ENCODE measurements around the gene AVP.
"Not testable (repeated sequence)": the region's sequence is repeated elsewhere in the genome, so short reads cannot be mapped to it uniquely, and the experiment has no call there.

Gene AVP

DNA sequence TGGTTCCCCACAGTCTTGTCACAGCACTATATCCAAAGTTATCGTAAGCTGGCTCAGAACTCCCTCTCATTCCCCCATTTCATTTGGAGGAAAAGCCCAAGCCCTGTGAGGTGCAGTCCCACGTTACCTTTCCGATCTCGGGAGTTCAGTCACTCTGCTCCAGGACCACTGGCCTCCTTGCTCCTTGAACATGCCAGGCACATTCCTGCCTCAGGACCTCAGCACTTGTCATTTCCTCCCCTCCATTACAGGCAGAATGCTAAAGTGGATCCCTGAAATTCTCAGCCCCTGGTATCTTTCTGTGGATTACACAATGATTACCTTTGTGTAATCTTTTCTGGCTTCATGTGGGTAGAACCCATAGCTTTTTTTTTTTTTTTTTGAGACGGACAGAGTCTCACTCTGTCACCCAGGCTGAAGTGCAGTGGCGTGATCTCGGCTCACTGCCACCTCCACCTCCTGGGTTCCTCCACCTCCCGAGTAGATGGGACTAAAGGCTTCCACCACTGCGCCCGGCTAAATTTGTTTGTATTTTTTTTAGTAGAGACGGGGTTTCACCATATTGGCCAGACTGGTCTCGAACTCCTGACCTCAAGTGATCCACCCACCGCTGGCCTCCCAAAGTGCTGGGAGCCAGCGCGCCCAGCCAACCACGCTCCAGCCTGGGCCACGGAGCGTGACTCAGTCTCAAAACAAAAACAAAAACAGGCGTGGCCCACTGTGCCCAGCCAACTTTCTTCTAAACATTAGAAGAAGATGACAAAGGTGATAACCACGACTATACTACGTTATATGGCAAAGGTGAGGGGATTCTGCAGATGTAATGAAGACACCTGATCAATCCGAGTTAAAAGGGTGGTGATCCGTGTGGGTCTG is 17.1 kb downstream of the AVP start:
- no peaks in the 10 kb centered on the region for H3K27me3 Mint-ChIP-seq
- no peaks in the 10 kb centered on the region for H3K36me3 Mint-ChIP-seq
- no peaks in the 10 kb centered on the region for H3K9me3 Mint-ChIP-seq
- no peak overlapping the region for H3K27ac Mint-ChIP-seq
- ATAC-seq (ENCODE audit: low read depth) = no peak
- H3K4me1 Mint-ChIP-seq = peaks cover 21% of the 10 kb centered on the region
- H3K4me3 Mint-ChIP-seq = no peak overlapping the region
- no peak for DNase-seq (ENCODE audit: low spot score in 2 of 2)

DNA sequence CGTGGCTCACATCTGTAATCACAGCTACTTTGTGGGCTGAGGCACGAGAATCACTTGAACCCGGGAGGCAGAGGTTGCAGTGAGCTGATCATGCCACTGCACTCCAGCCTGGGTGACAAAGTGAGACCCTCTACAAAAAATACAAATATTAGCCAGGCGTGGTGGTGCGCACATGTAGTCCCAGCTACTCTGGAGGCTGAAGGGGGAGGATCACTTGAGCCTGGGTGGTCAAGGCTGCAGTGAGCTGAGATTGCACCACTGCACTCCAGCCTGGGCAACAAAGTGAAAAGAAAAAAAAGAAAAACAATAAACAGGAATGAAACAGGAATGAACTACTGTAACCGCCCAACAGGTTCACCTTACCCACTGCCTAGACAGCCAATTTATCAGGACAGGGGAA is 20.4 kb downstream of the AVP start:
- H3K4me3 Mint-ChIP-seq; H3K27ac Mint-ChIP-seq; H3K27me3 Mint-ChIP-seq; H3K36me3 Mint-ChIP-seq; H3K9me3 Mint-ChIP-seq; DNase-seq (ENCODE audit: low spot score in 2 of 2); ATAC-seq (ENCODE audit: low read depth): not testable (repeated sequence)
- peaks cover 18% of the 10 kb centered on the region for H3K4me1 Mint-ChIP-seq

DNA sequence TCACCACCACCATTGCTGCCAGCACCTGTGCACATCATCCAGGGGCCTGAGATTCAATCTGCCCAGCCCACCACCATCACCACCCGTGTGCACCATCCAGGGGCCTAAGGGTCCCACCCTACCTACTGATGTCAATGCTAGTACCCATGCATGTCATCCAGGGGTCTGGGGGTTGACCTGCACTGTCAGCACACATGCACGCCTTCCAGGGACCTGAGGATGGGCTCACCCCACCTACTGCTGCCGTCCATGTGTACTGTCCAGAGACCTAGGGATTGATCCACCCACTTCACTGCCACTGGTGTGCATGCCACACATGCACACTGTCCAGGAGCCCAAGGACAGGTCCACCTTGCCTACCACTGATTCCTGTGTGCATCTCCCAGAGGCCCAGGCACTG is 25.0 kb downstream of the AVP start:
- DNase-seq (ENCODE audit: low spot score in 2 of 2) (no peak), ATAC-seq (ENCODE audit: low read depth) (no peak)
- Mint-ChIP-seq H3K27me3 (no peaks in the 10 kb centered on the region), H3K9me3 (no peaks in the 10 kb centered on the region), H3K4me1 (peaks cover 4% of the 10 kb centered on the region), H3K36me3 (no peaks in the 10 kb centered on the region), H3K27ac (no peak overlapping the region), H3K4me3 (no peak overlapping the region)

DNA sequence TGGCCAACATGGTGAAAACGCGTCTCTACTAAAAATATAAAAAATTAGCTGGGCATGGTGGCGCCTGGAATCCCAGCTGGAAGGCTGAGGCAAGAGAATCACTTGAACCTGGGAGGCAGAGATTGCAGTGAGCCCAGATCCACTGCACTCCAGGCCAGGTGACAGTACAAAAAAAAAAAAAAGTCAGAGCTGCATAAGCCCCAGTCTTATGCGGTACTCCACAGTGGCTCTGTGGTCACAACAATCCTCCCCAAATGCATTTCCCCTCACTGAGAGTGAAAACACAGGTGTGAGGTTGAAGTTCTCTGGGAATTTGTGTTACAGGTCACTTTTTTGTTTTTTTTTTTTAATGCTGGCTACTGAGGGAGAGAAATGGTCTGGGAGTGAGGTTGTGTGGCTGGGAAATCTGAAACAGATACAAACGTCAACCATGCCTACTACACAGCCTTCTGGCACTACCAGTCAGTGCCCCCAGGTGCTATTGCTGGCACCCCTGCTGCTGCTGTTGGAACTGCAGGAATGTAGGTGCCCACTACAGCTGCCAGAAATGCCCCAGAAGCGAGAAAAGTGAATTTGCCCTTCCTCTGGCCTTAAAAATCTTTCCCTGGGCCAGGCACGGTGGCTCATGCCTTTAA is 33.0 kb downstream of the AVP start:
- Mint-ChIP-seq H3K27ac (no peak overlapping the region), H3K36me3 (peaks cover 6% of the 10 kb centered on the region), H3K4me1 (peaks cover 7% of the 10 kb centered on the region), H3K4me3 (no peak overlapping the region), H3K27me3 (no peaks in the 10 kb centered on the region), H3K9me3 (no peaks in the 10 kb centered on the region)
- ATAC-seq (ENCODE audit: low read depth) (peak; percentile 52), DNase-seq (ENCODE audit: low spot score in 2 of 2) (no peak)

DNA sequence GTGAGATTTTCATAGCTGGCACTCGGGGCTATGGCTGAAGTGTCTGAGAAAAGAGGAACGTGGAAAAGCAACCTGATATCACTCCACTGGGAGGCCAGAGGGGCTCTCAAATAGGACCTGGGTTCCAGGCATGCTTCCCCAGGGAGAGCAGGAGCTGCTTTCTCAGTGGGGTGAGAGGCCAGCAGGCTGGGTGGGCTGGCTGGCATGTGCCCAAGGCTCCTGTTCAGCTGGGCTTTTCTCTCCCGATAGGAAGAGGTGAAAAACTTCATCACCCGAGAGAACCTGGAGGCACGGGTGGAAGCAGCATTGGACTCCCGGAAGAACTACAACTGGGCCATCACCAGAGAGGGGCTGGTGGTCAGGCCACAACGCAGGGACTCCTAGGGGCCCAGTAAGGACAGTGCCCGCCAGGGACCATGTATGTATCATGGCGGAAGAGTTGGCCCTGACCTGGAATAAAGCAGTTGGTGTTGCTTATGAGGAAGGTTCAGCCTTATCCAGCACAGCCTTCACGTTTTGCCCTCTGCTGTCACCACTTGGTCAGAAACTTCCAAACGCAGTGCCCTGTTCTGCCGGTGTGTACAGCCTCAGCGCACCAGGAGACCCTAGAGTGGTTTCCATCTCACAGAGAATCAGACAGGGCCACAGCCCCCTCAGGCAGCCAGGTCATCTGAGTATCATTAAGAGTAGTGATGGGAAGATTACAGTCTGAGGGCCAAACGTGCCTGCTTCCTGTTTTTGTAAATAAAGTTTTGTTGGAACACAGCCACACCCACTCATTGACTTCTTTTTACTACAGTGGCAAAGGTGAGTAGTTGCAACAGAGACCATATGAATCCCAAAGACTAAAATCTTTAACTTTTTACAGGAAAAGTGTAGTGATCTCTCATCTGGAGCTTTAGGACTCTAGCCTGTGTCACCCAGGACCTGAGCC is 36.8 kb downstream of the AVP start:
- Mint-ChIP-seq H3K4me3 (peak overlapping the region; percentile 54), H3K27ac (no peak overlapping the region), H3K36me3 (peaks cover 6% of the 10 kb centered on the region), H3K27me3 (no peaks in the 10 kb centered on the region), H3K9me3 (no peaks in the 10 kb centered on the region), H3K4me1 (peaks cover 11% of the 10 kb centered on the region)
- no peak for ATAC-seq (ENCODE audit: low read depth)
- DNase-seq (ENCODE audit: low spot score in 2 of 2) = no peak

DNA sequence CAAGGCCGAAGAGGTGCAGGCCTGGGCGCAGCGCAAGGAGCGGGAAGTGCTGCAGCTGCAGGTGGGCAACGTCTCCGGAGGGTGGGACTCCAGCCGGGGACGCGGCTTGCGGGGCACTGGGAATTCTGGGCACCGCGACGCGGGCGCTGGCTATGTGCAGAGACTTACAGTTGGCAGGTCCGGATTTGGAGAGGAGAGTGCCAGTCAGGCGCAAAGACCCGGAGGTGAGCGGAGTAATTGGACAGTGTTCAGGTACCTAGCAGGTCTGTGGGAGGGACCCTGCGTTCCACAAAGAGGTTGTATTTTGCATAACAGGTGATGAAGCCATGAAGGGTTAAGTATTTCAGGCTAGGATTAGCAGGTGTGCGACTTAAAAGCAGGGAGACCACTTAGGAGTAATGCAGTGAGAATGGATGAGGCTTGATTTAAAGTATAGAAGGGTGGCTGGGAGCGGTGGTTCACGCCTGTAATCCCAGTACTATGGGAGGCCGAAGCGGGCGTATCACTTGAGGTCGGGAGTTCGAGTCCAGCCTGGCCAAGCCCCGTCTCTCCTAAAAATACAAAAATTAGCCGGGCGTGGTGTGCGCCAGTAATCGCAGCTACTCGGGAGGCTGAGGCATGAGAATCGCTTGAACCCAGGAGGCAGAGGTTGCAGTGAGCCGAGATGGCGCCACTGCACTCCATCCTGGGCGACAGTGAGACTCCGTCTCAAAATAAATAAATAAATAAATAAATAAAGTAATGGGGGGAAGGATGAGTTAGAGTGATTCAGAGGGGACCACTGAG is 37.7 kb downstream of the AVP start:
- no peak for ATAC-seq (ENCODE audit: low read depth)
- Mint-ChIP-seq H3K36me3 (peaks cover 7% of the 10 kb centered on the region), H3K9me3 (no peaks in the 10 kb centered on the region), H3K4me1 (peaks cover 11% of the 10 kb centered on the region), H3K27me3 (no peaks in the 10 kb centered on the region), H3K27ac (peak overlapping the region; percentile 89), H3K4me3 (peak overlapping the region; percentile 89)
- DNase-seq (ENCODE audit: low spot score in 2 of 2) = no peak

DNA sequence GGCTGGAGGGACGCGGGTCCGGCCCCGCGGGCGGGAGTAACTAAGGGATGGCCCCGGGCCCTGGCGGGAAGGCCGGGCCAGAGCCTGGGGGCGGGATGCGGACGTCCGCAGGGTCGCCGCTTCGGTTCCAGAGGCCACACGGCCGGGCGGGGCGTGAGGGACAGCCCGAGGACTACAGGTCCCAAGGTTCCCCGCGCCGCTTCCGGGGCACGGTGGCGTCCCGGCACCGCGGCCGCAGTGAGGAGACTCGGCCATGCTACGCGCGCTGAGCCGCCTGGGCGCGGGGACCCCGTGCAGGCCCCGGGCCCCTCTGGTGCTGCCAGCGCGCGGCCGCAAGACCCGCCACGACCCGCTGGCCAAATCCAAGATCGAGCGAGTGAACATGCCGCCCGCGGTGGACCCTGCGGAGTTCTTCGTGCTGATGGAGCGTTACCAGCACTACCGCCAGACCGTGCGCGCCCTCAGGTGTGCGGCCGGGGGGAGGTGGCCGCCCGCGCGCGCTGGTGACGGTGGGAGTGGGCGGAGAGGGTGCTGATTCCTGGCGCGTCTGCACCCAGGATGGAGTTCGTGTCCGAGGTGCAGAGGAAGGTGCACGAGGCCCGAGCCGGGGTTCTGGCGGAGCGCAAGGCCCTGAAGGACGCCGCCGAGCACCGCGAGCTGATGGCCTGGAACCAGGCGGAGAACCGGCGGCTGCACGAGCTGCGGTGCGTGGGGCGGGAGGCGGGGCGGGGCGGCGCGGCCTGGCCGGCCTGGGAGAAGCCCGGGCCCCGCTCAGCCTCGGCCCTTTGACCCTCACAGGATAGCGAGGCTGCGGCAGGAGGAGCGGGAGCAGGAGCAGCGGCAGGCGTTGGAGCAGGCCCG is 38.5 kb downstream of the AVP start, which contains the start of gene MRPS26:
Gene MRPS26 (plus strand): TSS at position 237 of the 861 bp plus-strand sequence. CDS start 17 bp downstream, at position 254.
- ATAC-seq (ENCODE audit: low read depth) = peak; percentile 85
- H3K4me1 Mint-ChIP-seq = peaks cover 11% of the 10 kb centered on the region
- H3K36me3 Mint-ChIP-seq = peaks cover 11% of the 10 kb centered on the region
- H3K27ac Mint-ChIP-seq = peak within 1 kb of the TSS; percentile 89
- peak within 1 kb of the TSS; percentile 89 for H3K4me3 Mint-ChIP-seq
- H3K9me3 Mint-ChIP-seq = no peaks in the 10 kb centered on the region
- no peaks in the 10 kb centered on the region for H3K27me3 Mint-ChIP-seq
- peak; percentile 67 to 82 for DNase-seq (ENCODE audit: low spot score in 2 of 2)

DNA sequence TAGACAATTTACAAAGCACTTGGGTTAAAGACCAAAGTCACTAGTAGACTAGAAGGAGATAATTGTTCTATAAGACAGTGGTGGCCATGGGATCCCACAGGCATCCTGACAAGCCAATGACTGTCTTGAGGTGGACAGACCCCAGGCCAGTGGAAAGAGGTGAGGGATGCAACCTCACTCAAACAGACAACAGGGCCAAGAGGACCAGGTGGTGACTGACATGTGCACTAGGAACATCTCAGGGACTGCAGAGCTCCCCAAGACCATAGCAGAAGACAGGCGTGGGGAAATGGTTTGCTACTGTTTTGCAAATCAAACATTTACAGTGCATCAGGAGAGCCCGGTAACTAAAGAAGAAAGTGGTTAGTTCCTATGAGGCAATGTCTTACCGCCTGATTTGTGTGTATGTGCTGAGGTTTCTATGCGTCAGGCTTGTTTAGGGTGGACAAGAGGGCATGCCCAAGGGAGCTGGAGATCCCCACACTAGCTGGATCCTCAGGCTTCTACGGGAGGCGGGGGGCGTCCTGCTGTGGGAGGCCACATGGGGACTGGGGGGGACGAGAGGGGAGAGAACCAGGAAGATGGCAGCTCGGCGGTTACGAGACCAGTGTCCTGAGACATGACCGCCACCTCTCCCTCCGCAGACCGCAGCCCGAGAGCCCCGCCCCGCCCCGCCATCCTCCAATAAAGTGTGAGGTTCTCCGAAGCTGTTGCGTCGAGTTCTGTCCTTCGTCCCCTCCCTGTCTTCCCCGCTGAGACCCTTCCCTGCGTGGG is 39.3 kb downstream of the AVP start:
- ATAC-seq (ENCODE audit: low read depth) (peak; percentile 57), DNase-seq (ENCODE audit: low spot score in 2 of 2) (peak in 1 of 2 donors; percentile 37)
- Mint-ChIP-seq H3K27me3 (no peaks in the 10 kb centered on the region), H3K27ac (peak overlapping the region; percentile 89), H3K9me3 (no peaks in the 10 kb centered on the region), H3K36me3 (peaks cover 13% of the 10 kb centered on the region), H3K4me3 (peak overlapping the region; percentile 89), H3K4me1 (peaks cover 11% of the 10 kb centered on the region)

DNA sequence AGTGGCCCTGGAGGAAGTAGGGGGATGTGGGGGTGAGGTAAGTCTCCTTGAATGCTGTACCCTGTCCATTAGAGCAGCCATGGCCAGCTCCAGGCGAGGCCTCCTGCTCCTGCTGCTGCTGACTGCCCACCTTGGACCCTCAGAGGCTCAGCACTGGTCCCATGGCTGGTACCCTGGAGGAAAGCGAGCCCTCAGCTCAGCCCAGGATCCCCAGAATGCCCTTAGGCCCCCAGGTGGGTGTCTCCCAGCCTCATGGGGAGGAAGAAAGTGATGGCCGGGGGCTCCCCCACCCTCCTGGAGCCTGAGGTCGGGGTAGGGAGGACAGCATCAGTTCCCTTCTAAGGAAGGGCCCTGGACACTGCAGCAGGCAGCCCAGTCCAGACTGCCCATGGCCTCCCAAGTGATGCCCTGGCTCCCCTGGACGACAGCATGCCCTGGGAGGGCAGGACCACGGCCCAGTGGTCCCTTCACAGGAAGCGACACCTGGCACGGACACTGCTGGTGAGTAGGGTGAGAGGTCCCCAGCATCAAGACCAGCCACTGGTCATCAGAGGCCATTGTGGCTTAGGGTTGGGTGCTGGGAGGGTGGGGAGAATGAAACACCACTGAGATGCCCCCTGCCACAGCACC is 40.1 kb downstream of the AVP start:
- Mint-ChIP-seq H3K9me3 (no peaks in the 10 kb centered on the region), H3K27me3 (no peaks in the 10 kb centered on the region), H3K4me3 (peak overlapping the region; percentile 48), H3K36me3 (peaks cover 13% of the 10 kb centered on the region), H3K4me1 (peaks cover 11% of the 10 kb centered on the region), H3K27ac (peak overlapping the region; percentile 19)
- DNase-seq (ENCODE audit: low spot score in 2 of 2) (no peak), ATAC-seq (ENCODE audit: low read depth) (no peak)

DNA sequence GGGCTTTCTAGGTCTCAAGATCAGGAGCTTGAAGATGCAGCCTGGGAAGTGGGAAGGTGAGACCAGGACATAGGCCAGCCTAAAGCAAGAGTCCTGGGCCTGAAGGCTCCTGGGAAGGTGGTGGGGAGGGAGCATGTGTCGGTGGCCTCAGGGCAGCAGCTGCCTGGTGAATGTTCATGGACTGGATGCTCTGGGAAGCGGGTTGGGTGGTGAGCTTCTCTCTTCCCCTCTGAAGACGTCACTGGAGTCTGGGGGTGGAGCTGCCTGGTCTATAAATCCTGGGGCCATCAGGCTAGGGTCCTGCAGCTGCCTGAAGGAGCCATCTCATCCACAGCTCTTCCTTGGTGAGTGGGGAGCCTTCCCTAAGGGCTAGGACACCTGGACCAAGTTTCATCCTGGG is 41.2 kb downstream of the AVP start, which contains the start of gene GNRH2:
Gene GNRH2 (plus strand): TSS at position 301 of the 400 bp plus-strand sequence. CDS start 793 bp downstream, outside the sequence.
- peak within 1 kb of the TSS; percentile 48 for H3K4me3 Mint-ChIP-seq

DNA sequence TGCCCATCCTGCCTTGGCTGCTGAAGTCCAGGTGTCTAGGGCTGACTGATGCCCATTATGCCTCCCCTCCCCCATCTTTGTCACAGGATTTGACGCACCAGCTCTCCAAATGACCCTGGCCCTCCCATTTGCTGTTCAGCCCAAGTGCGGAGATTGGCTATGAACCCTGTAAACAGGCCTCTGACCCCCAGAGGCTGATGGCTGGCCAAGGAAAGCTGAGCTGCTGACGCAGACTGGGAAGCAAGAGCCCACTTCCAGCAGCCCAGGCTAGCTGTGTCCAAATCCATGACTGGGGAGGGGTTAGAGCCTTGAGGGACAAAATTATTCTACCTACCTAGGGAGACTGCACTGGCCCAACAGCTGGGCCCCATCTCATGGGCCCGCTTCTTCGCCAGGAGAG is 41.9 kb downstream of the AVP start:
- DNase-seq (ENCODE audit: low spot score in 2 of 2) (no peak), ATAC-seq (ENCODE audit: low read depth) (no peak)
- Mint-ChIP-seq H3K27ac (peak overlapping the region; percentile 74), H3K9me3 (no peaks in the 10 kb centered on the region), H3K27me3 (no peaks in the 10 kb centered on the region), H3K4me1 (peaks cover 11% of the 10 kb centered on the region), H3K36me3 (peaks cover 19% of the 10 kb centered on the region), H3K4me3 (no peak overlapping the region)

More for the DNA sequence above, 41.2 kb downstream of the AVP start, which contains the start of gene GNRH2:
- Mint-ChIP-seq H3K27me3 (no peaks in the 10 kb centered on the region), H3K9me3 (no peaks in the 10 kb centered on the region), H3K4me1 (peaks cover 11% of the 10 kb centered on the region), H3K36me3 (peaks cover 18% of the 10 kb centered on the region), H3K27ac (peak within 1 kb of the TSS; percentile 74)
- DNase-seq (ENCODE audit: low spot score in 2 of 2) (no peak), ATAC-seq (ENCODE audit: low read depth) (no peak)
